SU-DHL-6 (cell line): ENCODE data around the gene GTF2IRD2.
"Not testable (repeated sequence)": the region's sequence is repeated elsewhere in the genome, so short reads cannot be mapped to it uniquely, and the experiment has no call there.

Source experiments
- CTCF ChIP-seq: fragments of 200-600 bp; sonication (generic); IDR thresholded peaks from one replicate; pipeline ENCODE4 v1.5.1; 2017; ENCODE audit warnings: antibody characterized with exemption, mild to moderate bottlenecking, low read length, moderate library complexity; ENCODE audit not compliant: insufficient read depth, poor library complexity, severe bottlenecking
- EZH2phosphoT487 ChIP-seq: fragments of 200-600 bp; sonication (generic), shearing (Covaris generic); conservative IDR thresholded peaks from 2 replicates; pipeline ENCODE4 v1.6.1; 2018; ENCODE audit warnings: mild to moderate bottlenecking, antibody characterized with exemption, low read length, moderate library complexity, mixed read lengths

GRCh38 chr7:74772093-74772492, 79.3 kb downstream of the GTF2IRD2 start:
- TF ChIP-seq CTCF, EZH2phosphoT487: not testable (repeated sequence)
